Breast epithelium (tissue), 4 donors: ENCODE measurements around the gene HMCN2. TPM values are rescaled to one million over a fixed set of nuclear protein-coding genes. Genes with fewer than 3 reads are reported as not detected.

ENCODE experiments used
- DNase-seq, 2 donors: peaks; one replicate each; pipeline ENCODE4 v3.0.0-alpha.2; 2019; ENCODE audit warnings: low spot score in 2 of 2
- H3K27ac ChIP-seq, 2 donors: fragments of 200-600 bp; sonication (generic) in 1 of 2; one replicate each; pipeline ENCODE4 v1.5.1; 2016 to 2019; ENCODE audit warnings: mild to moderate bottlenecking in 1 of 2
- H3K27me3 ChIP-seq, 2 donors: fragments of 200-600 bp; sonication (generic) in 1 of 2; one replicate each; pipeline versions ENCODE4 v1.5.1 to v1.6.0; 2017 to 2019; ENCODE audit warnings: control low read depth in 1 of 2, mild to moderate bottlenecking in 1 of 2
- H3K36me3 ChIP-seq: fragments of 200-600 bp; one replicate; pipeline ENCODE4 v1.5.1; 2019
- H3K4me1 ChIP-seq, 2 donors: fragments of 200-600 bp; sonication (generic); one replicate each; pipeline ENCODE4 v1.5.1; 2016 to 2019; ENCODE audit warnings: control low read depth in 1 of 2
- H3K4me3 ChIP-seq, 3 donors: fragments of 200-600 bp; sonication (generic); 1 replicate in 2 of 3; 2 replicates in 1 of 3; pipeline ENCODE4 v1.5.1; 2016 to 2019; ENCODE audit warnings: mild to moderate bottlenecking in 3 of 3, moderate library complexity in 2 of 3
- H3K9me3 ChIP-seq, 2 donors: fragments of 200-600 bp; sonication (generic) in 1 of 2; one replicate each; pipeline ENCODE4 v1.5.1; 2016 to 2019; ENCODE audit warnings: control low read depth in 1 of 2
- CTCF ChIP-seq, 3 donors: fragments of 450-650 bp; IDR thresholded peaks; one replicate each; pipeline ENCODE4 v1.5.1; 2016 to 2017; ENCODE audit warnings: antibody characterized with exemption in 3 of 3, mild to moderate bottlenecking in 3 of 3, moderate library complexity in 3 of 3
- POLR2A ChIP-seq: fragments of 450-650 bp; IDR thresholded peaks from one replicate; pipeline ENCODE4 v1.6.1; 2016; ENCODE audit warnings: antibody characterized with exemption, mild to moderate bottlenecking, moderate library complexity
- POLR2AphosphoS5 ChIP-seq, 3 donors: sonication (generic); formaldehyde crosslinking; IDR thresholded peaks; one replicate each; pipeline ENCODE4 v1.6.1; 2017; ENCODE audit warnings: antibody characterized with exemption in 3 of 3
- intact Hi-C: fragments of 100-400 bp; cut with DNase I; formaldehyde crosslinking; loops from one replicate; pipeline ENCODE4 v1.15.1; 2023; ENCODE audit warnings: low total_unique reads
- total RNA-seq, 3 donors: library from RNA; depleted of rRNA; stranded (reverse); fragments of >200 nt; gene quantifications; one replicate each; pipeline ENCODE4 v1.1.0, GENCODE V29; 2016

The HMCN2 gene
- total RNA-seq, 3 donors from 2014 or later = 0.29 to 3.8 (median 0.98) TPM

GRCh38 chr9:130342714-130343085 lies 77.1 kb downstream of the HMCN2 start:
- no peak for TF ChIP-seq POLR2AphosphoS5 (IDR thresholded peaks at IDR 0.05)
- TF ChIP-seq CTCF (IDR thresholded peaks at IDR 0.05) = no peak
- TF ChIP-seq POLR2A = no peak
- Histone ChIP-seq H3K27ac (no peak overlapping the region), H3K9me3 (no peaks in the 10 kb centered on the region), H3K4me1 (no peaks in the 10 kb centered on the region), H3K36me3 (no peaks in the 10 kb centered on the region), H3K27me3 (peaks cover 0 to 9% of the 10 kb centered on the region in 2 donors), H3K4me3 (no peak overlapping the region)
- DNase-seq = no peak
- intact Hi-C loops = no loop called here

GRCh38 chr9:130343445-130343918 lies 77.9 kb downstream of the HMCN2 start:
- H3K4me3 ChIP-seq = no peak overlapping the region
- H3K4me1 ChIP-seq = no peaks in the 10 kb centered on the region
- H3K27me3 ChIP-seq = peaks cover 0 to 9% of the 10 kb centered on the region in 2 donors
- H3K36me3 ChIP-seq = no peaks in the 10 kb centered on the region
- intact Hi-C loops = no loop called here
- H3K9me3 ChIP-seq = no peaks in the 10 kb centered on the region
- no peak for DNase-seq
- TF ChIP-seq POLR2AphosphoS5 (IDR thresholded peaks at IDR 0.05) (no peak), CTCF (IDR thresholded peaks at IDR 0.05) (peak in 2 of 3 donors; percentile 30 to 55), POLR2A (no peak)
- H3K27ac ChIP-seq = no peak overlapping the region

DNA sequence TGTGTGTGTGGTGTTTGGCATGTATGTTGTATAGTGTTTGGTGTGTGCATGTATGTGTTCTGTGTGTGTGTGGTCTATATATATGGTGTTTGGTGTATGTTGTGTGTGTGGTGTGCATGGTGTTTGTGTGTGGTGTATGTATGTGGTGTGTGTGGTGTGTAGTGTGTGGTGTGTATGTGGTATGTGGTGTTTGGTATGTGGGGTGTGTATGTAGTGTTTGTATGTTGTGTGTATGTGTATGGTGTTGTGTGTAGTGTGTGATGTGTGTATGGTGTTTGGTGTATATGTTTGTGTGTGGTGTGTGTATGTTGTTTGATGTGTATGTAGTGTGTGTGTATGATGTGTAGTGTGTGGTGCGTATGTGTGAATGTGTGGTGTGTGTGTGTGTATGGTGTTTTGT lies 78.8 kb downstream of the HMCN2 start:
- no peaks in the 10 kb centered on the region for H3K36me3 ChIP-seq
- TF ChIP-seq CTCF (IDR thresholded peaks at IDR 0.05) (no peak), POLR2A (no peak), POLR2AphosphoS5 (IDR thresholded peaks at IDR 0.05) (no peak)
- H3K27ac ChIP-seq = no peak overlapping the region
- no peak overlapping the region for H3K4me3 ChIP-seq
- H3K9me3 ChIP-seq = no peaks in the 10 kb centered on the region
- DNase-seq = no peak
- peaks cover 0 to 9% of the 10 kb centered on the region in 2 donors for H3K27me3 ChIP-seq
- no peaks in the 10 kb centered on the region for H3K4me1 ChIP-seq
- intact Hi-C loops = no loop called here

- no peak overlapping the region for H3K4me3 ChIP-seq
- H3K36me3 ChIP-seq = no peaks in the 10 kb centered on the region
- H3K27me3 ChIP-seq = peaks cover 0 to 9% of the 10 kb centered on the region in 2 donors
- no peak for DNase-seq
- H3K27ac ChIP-seq = no peak overlapping the region
- H3K4me1 ChIP-seq = no peaks in the 10 kb centered on the region
- no peaks in the 10 kb centered on the region for H3K9me3 ChIP-seq
- intact Hi-C loops = no loop called here
- TF ChIP-seq POLR2A (no peak), CTCF (IDR thresholded peaks at IDR 0.05) (no peak), POLR2AphosphoS5 (IDR thresholded peaks at IDR 0.05) (no peak)
These were observed 79.7 kb downstream of the HMCN2 start for GRCh38 chr9:130345009-130345896.

DNA sequence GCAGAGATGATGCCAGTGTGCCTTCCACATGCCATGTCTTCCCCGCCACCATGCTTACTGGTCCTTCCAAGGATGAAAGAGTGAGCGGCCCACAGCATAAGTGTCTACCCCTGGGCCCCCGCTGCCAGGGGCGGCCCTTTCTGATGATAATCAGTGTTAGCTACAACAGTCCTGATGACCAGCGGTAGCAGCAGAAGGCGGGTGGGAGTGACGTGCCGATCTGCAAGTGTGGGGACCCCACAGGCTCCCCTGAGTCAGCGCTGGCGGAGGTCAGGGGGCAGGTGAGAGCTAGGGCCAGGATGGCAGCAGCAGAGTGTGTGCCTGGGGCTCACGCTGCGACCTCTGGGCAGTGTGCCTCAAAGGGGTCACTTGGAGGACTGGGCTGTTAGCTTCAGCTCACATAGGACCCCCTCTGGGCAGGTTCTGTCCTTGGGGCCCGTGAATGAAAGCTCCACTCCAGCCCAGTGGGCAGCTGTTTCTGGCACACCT lies 80.4 kb downstream of the HMCN2 start:
- Histone ChIP-seq H3K27me3 (peaks cover 0 to 9% of the 10 kb centered on the region in 2 donors), H3K36me3 (no peaks in the 10 kb centered on the region), H3K9me3 (no peaks in the 10 kb centered on the region), H3K4me3 (no peak overlapping the region), H3K27ac (no peak overlapping the region), H3K4me1 (no peaks in the 10 kb centered on the region)
- intact Hi-C loops = no loop called here
- TF ChIP-seq POLR2A = no peak
- no peak for TF ChIP-seq POLR2AphosphoS5 (IDR thresholded peaks at IDR 0.05)
- TF ChIP-seq CTCF (IDR thresholded peaks at IDR 0.05) = no peak
- no peak for DNase-seq
